ENCODE results near the gene C17orf107. TPM values are rescaled to one million over a fixed set of nuclear protein-coding genes. Genes with fewer than 3 reads are reported as not detected.

C17orf107 gene
- total RNA-seq, 1 experiment from 2014 or later: 0.20 TPM

DNA sequence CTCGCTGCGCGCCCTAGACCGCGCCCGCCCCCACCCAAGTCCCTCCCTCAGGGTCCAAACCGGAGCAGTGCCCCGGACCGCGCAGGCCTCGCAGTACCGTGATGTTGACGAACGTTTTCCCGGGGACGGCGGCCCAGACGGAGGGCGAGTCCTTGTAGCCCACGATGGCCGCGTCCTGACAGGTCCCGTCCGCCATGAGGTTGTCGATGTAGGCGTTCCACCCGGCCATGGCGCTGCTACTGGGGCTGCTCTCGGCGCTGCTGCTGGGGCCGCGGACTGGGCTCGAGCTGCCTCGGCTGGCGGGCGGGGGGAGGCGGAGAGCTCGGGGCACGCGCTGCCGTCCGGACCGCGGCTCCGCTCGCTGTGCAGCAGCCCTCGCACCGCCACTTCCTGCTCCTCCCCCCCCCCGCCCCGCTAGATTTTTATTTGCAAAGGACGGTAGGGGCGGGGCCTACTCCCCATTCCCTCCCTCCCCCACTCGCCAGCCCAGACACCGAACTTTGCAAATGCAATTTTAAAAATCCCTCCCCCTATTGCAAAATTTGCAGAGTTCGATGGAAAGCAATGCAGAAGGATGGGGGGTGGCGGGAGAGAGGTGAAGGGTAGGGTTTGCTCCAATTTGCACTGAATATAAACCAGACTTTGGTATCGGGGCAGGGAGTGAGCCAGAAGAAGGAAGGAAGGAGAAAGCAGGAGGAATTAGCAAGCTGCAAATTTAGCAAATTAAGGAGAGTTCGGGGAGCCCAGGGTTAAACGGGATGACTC, 49.0 kb downstream of the C17orf107 start, which contains the start of gene PFN1:
PFN1 (minus strand) TSS at position 365 of the 765 bp plus-strand sequence; CDS start at position 229, 136 bp downstream.
- peak; percentile 82 for DNase-seq (ENCODE audit: low read depth)

DNA sequence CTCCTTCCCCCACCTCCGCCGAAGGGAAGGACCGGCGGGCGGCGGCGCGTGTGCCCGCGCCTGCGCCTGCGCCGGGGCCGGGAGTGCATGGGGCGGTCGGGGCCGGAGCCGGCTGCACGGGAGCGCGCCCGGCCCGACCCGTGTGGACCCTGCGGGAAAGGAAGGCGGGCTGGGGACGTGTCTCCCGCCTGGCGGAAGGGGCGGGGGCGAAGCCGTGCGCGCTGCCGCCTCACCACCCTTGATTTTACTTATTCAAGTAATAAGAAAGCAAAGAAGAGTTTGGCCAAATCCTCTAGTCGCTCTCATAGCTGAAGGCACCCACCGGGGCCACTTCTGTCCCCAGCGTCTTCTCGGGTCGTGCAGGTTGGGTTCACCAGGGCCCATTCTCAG, 49.6 kb downstream of the C17orf107 start:
- DNase-seq (ENCODE audit: low read depth): peak; percentile 86

DNA sequence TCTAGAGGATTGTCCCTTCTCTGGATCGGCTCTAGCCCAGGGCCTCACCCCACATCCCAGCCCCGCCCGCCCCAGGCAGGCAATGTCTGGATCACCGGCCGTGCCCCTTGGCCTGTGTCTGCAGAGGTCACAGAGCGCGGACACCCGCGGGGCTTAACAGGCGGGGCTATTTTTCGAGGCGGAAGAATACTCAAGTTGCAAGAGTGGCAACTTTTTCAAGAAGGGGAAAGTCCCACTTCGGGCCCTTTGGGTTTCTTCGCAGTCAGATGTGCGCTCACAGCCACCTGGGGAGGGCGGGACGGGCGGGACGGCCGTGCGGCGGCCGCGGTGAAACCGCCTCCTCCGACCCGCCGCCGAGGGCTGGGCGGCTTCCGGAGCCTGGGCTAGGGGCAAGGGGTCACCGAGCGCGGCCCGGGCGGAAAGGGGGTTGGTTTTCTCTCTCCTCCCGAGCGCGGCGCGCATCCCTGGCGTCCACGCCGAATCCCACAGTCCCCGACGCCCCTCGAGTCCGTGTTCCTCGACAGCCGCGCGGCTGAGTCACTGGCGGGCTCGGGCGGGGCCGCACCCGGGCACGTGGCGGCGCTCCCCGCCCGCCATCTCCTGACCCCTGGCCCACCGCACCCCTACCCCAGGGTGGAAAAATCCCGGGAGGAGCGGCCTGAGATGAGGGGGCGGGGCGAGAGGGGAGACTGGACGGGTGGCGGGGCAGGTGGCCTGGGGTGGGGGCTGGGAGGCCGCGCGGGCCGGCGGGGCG, 50.2 kb downstream of the C17orf107 start:
- peak; percentile 74 for DNase-seq (ENCODE audit: low read depth)

DNA sequence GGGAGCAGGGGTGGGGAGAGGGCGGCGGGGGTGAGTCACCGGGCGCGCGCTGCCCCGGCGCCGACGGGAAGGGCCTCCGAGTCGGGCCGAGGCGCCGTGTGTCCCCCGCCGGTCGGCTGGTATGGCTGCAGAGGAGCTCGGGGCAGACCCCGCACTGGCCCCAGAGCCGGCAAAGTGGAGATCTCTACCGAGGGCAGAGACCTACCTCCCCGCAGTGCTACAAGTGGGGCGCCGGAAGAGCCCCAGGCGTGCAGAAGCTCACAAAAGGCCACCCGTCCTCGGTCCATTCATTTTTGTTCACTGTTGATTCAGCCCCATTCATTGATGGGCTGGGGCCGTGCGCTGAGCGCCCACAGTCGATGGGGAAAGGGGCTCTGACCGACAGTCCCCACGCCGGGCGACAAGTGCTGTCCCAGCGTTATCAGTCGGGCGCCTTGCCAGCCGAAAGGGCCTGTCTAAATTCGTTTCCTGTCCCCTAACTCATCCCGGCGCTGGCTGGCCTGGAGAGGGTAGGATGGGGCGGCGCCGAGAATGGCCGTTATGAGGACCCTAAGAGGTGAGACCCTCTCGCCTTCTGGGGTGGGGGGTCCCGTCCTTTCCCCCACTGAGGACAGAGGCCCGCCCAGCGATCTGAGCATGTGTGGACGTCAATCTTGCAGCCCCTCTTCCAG, 50.9 kb downstream of the C17orf107 start:
- DNase-seq (ENCODE audit: low read depth): no peak

DNA sequence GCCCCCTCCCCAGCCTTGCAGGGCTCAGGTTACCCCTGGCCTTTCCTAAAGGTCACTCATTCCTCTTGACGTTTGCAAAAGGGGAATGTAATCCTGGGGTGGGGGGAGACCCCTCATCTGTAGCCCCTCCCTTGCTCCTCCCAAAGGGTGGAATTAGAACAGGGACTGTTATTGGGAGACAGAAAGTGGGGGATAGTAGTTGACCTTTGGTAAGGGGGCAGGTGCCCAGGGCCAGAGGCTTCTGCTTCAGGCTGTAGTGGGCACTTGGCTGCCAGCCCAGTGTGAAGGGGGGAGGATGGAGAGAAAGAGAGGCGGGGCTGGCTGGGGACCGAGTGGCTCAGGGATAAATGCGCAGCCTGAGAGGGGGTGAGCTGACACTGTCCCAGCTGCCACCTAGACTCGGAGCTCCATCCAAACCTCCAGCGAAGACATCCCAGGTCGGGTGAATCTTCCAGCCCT, 51.4 kb downstream of the C17orf107 start, which contains the start of gene ENO3:
ENO3 (plus strand) TSS at position 374 of the 459 bp plus-strand sequence. CDS start 711 bp downstream, outside the sequence.
- DNase-seq (ENCODE audit: low read depth): no peak

DNA sequence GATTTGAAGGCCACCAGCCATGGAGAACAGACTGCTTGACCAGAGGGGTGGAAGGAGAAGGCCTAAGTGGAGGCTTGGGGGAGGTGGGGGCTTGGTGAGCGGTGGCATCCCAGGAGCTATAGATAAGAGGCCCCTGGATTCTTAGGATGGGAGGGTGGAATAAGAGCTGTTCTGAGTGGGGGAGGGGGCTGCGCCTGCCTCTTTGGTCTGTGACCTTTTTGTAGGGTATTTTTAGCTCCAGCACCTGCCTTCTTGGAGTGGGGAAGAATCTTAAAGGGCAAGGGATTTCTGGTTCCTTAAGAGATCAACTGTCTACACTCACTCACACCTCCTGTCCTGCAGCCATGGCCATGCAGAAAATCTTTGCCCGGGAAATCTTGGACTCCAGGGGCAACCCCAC, 52.1 kb downstream of the C17orf107 start:
- DNase-seq (ENCODE audit: low read depth): no peak

Other genes with a start within 250 kb of the C17orf107 start
- gene PELP1, start 195.4 kb upstream of the C17orf107 start, total RNA-seq (2014; rRNA removed; shearing (Covaris generic)): 12.5 and 20.8 TPM in 2 replicates
- gene ARRB2, start 188.9 kb upstream of the C17orf107 start, total RNA-seq (2014; rRNA removed; shearing (Covaris generic)): 12.5 and 15.4 TPM in 2 replicates
- 15.4 and 18.7 TPM in 2 replicates for gene MED11, start 168.1 kb upstream of the C17orf107 start, total RNA-seq (2014; rRNA removed; shearing (Covaris generic))
- gene ZMYND15, start 159.7 kb upstream of the C17orf107 start, total RNA-seq (2014; rRNA removed; shearing (Covaris generic)): not detected in 2 replicates
- 2.9 and 5.5 TPM in 2 replicates for gene CXCL16, start 159.6 kb upstream of the C17orf107 start, total RNA-seq (2014; rRNA removed; shearing (Covaris generic))
- gene TM4SF5, start 127.7 kb upstream of the C17orf107 start, total RNA-seq (2014; rRNA removed; shearing (Covaris generic)): not detected in 2 replicates
- gene VMO1, start 113.2 kb upstream of the C17orf107 start, total RNA-seq (2014; rRNA removed; shearing (Covaris generic)): 0.34 TPM in 1 of 2 replicates, not detected in the other
- not detected in 2 replicates for gene GLTPD2, start 110.6 kb upstream of the C17orf107 start, total RNA-seq (2014; rRNA removed; shearing (Covaris generic))
- 296 and 331 TPM in 2 replicates for gene PSMB6, start 103.4 kb upstream of the C17orf107 start, total RNA-seq (2014; rRNA removed; shearing (Covaris generic))
- 3.7 and 7.5 TPM in 2 replicates for gene PLD2, start 92.4 kb upstream of the C17orf107 start, total RNA-seq (2014; rRNA removed; shearing (Covaris generic))
- gene MINK1, start 66.2 kb upstream of the C17orf107 start, total RNA-seq (2014; rRNA removed; shearing (Covaris generic)): 20.2 and 28.7 TPM in 2 replicates
- 0.02 TPM in 1 of 2 replicates, not detected in the other for gene CHRNE, start 3.6 kb downstream of the C17orf107 start, total RNA-seq (2014; rRNA removed; shearing (Covaris generic))
- gene GP1BA, start 32.7 kb downstream of the C17orf107 start, total RNA-seq (2014; rRNA removed; shearing (Covaris generic)): 0.05 TPM in 1 of 2 replicates, not detected in the other
- 87.0 and 103 TPM in 2 replicates for gene SLC25A11, start 40.5 kb downstream of the C17orf107 start, total RNA-seq (2014; rRNA removed; shearing (Covaris generic))
- 27.8 and 30.5 TPM in 2 replicates for gene RNF167, start 40.7 kb downstream of the C17orf107 start, total RNA-seq (2014; rRNA removed; shearing (Covaris generic))
- gene PFN1, start 49.0 kb downstream of the C17orf107 start, total RNA-seq (2014; rRNA removed; shearing (Covaris generic)): 1,238 and 1,483 TPM in 2 replicates
- 0.27 and 1.1 TPM in 2 replicates for gene ENO3, start 51.6 kb downstream of the C17orf107 start, total RNA-seq (2014; rRNA removed; shearing (Covaris generic))
- 30.0 and 38.4 TPM in 2 replicates for gene SPAG7, start 68.3 kb downstream of the C17orf107 start, total RNA-seq (2014; rRNA removed; shearing (Covaris generic))
- gene CAMTA2, start 88.1 kb downstream of the C17orf107 start, total RNA-seq (2014; rRNA removed; shearing (Covaris generic)): 4.8 and 11.0 TPM in 2 replicates
- not detected in 2 replicates for gene INCA1, start 98.0 kb downstream of the C17orf107 start, total RNA-seq (2014; rRNA removed; shearing (Covaris generic))
- 16.0 and 29.8 TPM in 2 replicates for gene KIF1C, start 98.4 kb downstream of the C17orf107 start, total RNA-seq (2014; rRNA removed; shearing (Covaris generic))
- gene SLC52A1, start 135.9 kb downstream of the C17orf107 start, total RNA-seq (2014; rRNA removed; shearing (Covaris generic)): 0.32 TPM in 1 of 2 replicates, not detected in the other
- 2.2 and 3.2 TPM in 2 replicates for gene ZFP3, start 178.9 kb downstream of the C17orf107 start, total RNA-seq (2014; rRNA removed; shearing (Covaris generic))
- 7.1 and 8.9 TPM in 2 replicates for gene ZNF232, start 212.3 kb downstream of the C17orf107 start, total RNA-seq (2014; rRNA removed; shearing (Covaris generic))
- 0.02 TPM in 1 of 2 replicates, not detected in the other for gene USP6, start 216.5 kb downstream of the C17orf107 start, total RNA-seq (2014; rRNA removed; shearing (Covaris generic))